ENCODE results near the gene LTB4R2.

LTB4R2 gene, protein sequence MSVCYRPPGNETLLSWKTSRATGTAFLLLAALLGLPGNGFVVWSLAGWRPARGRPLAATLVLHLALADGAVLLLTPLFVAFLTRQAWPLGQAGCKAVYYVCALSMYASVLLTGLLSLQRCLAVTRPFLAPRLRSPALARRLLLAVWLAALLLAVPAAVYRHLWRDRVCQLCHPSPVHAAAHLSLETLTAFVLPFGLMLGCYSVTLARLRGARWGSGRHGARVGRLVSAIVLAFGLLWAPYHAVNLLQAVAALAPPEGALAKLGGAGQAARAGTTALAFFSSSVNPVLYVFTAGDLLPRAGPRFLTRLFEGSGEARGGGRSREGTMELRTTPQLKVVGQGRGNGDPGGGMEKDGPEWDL

DNA sequence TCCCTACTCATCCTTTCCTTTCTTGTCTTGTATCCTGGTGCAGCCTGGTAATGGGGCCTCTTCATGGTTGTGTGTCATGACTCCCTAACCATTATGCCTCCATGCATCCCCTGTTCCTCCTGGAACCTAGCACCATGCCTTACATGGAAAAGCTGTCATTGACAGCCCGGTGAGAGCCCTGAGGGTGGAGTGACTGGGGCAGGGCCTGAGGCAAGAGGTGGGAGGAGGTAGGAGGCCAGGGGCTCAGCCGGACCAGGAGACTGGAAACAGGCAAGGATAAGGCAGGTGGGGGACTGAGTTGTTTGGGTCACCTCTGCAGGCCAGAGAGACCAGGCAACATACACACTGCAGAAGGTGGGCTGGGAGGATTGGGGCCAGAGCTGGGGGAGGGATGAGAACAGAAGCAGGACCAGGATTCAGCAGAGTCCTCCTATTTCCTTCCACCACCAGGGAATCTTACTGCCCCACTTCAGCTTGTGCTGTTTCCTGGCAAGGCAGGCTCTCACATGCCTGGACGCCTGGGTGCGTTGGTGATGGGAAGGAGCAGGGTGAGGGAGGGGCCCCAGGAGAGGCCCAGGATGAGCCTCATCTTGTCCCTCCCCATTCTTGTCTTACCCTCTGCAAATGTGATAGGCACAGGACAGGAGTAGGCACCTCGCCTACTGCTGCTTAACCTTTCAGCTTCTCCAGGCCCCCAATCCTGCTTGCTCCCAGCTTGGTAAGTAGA is at the start of gene LTB4R2:
Gene LTB4R2 (plus strand): TSS at position 603 of the 727 bp plus-strand sequence. CDS start 525 bp downstream, outside the sequence.
- no peak for DNase-seq (ENCODE audit: low spot score)

DNA sequence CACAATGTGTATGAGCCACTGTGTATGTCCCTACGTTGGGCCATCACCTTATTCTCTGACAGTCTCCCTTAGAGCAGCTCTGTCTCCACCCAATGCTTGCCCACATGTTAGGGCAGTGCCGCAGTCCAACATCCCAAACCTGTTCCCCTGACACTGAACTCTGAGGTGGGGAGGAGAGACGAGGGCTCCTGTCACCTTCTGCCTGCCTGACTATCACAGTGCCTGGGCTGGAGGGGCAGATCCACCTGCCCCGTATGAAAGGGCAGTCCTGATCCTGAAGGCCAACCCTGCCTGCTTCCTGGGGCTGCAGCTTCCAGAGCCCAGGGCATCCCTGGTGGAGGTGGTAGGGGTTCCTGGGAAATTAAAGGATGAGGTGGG is 49.2 kb upstream of the LTB4R2 start:
- no peak for DNase-seq (ENCODE audit: low spot score)

DNA sequence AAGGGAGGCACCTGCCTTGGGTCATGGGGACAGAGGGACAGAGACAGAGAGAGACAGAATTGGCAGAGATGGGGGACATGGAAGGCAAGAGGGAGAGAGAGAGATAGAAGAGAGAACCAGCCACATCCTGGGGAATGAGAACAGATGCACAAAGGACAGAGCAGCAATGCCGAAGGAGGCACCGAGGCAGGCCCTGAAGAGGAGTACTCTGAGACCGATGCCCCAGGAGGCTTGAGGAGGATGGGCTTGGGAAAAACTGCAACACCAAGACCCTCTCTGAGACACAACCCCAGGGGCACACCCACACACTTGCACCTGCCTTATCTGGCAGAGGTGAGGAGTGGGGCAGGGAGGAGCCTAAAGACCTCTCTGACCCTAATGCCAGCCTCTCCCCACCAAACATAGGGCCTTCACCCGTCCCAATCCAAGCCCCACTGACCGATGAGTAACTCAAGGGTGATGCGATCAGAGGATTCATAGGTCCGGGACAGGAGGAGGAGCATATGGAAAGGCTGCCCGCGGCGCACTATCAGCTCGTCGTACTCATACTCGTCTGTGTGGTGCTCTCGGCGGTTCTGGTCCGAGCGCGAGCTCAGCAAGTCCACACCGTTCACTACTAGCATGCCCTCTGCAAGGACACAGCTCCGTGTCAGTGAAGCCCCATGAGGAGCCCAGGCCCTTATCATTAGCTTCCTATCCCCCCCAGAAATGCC is 48.5 kb upstream of the LTB4R2 start:
- DNase-seq (ENCODE audit: low spot score): no peak

DNA sequence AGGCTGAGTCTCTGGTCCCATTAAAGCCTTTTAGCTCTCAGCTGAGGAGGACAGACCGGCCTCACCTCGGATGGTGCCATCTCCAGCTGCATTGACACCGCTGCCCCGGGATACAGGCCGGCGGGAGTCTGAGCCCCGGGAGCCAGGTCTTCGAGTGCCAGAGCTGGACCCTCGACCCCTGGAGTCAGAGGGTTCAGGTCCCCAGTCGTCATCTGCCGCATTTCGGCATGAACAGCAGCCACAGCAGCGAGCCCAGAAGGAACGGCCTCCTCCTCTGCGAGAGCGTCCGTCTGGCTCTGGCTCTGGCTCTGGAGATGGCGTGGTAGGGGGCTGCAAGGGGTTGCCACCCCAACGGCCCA is 48.0 kb upstream of the LTB4R2 start:
- DNase-seq (ENCODE audit: low spot score): no peak

DNA sequence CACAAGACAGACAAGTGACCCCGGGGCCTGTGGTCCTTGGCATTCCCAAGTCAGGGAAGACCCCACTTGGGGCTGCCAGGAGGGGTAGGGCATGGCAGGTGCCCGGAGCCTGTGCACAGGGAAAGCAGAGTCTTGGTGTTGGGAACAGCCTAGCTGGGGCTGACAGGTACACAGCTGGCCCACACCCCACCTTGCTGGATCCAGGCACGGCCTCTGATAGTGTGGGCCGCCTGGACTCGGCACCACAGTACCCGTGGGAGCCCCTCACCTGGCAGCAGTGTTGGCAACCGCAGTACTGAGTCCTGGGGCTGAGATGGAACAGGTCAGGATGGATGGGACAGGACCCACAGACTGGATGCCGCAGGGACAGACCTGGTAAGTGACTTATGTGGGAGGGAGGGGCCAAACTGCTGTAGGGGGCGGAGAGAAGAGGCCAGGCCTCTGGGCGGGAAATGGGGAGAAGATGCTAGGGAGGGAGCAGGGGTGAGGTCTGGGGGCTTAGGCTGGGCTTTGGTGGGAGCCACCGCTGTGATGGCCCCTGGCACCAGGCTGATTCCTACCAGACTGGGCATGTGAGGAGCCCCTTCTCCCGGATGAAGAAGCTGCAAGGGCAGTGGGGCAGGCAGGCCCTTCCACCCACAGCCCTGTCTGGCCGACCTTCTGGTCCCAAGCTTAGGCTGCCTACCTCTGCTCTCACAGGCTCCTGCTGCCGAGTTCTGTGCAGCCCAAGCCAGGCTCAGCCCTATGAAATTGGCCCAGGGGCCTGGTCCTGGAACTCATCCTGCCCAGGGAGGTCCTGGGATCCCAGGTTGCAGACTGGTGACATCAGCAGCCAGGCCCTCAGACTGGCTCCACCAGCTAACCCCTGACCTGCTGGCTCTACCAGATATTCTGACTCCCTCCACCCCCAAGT is 46.9 kb upstream of the LTB4R2 start, which contains the start of gene TGM1:
Gene TGM1 (minus strand): TSS at position 357 of the 913 bp plus-strand sequence. CDS start 825 bp downstream, outside the sequence.
- no peak for DNase-seq (ENCODE audit: low spot score)

DNA sequence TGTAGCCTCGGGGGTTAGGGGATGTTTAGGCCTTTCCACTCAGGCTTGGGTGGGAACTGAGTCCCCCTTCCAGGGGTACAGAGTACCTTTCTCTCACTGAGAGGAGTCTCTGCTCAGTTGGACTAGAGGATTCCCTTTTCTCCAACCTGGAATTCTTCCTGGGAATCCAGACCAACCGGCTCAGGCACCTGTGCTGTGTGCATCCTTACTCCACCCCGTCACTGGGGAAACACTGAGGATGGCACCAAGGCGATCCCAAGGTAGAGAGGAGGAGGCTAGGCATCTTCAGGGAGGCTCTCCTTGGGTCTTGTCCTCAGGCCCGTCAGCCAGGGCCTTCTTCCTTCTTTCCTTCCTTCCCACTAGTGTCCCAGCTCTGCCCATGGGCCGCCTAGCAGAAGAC is 46.1 kb upstream of the LTB4R2 start:
- DNase-seq (ENCODE audit: low spot score): no peak

DNA sequence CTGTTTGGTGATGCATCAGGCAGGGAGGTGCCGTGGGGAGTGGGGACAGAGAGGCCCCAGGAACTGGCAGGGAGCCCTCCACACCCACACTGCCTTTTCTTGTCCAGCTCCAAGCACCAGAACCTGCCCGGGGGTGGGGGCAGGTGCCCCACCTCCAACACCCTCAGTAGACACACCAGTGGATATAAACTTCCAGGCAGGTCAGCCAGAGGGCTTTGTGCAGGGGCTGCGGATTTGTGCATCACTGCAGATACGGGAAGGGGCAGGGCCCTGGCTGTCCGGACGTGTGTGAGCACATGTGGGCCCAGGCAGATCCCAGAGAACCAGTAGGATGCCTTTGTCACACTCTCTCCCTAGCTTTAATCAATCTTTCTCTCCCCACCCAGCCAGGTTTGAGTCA is 45.6 kb upstream of the LTB4R2 start:
- no peak for DNase-seq (ENCODE audit: low spot score)

DNA sequence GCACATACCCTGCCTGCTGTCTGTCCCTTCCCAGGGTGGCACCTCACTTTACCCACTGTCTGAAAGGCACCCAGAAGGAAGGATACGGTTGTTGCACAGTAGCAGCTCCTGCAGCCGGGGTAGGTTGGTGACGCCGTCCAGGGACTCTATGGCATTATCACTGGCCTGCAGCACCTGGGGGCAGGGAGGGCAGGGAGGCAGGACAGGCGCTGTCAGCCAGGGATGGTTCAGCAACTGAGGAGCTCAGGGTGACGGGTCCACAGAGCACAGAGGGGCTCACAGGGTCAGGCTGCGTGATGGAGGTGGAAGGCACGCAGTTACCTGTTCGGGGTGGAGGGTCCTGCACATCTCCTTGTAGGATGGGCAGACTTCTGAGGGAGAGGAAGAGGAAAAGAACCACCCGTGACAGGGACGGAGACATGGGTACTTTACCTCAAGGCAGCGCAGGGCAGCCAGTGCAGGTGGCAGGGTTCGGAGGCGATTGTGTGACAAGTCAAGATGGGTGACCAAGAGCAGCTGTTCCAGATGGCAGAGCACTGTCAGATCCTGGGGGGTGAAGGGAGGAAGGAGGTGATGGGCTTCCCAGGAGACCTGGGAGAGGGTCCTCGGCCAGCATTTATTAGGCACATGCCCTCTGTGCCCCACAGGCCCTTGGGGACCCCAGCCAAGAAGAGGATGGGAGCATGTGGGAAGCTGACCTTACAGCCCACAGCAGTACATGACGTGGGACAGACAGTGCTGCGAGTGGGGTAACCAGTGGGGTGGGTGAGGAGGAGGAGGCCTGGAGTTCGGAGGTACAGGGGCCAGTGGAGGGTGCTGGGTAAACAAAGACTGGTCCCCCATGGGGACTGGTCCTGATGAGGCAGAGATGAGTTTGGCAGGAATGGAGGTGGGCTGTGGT is 43.3 kb upstream of the LTB4R2 start:
- no peak for DNase-seq (ENCODE audit: low spot score)

DNA sequence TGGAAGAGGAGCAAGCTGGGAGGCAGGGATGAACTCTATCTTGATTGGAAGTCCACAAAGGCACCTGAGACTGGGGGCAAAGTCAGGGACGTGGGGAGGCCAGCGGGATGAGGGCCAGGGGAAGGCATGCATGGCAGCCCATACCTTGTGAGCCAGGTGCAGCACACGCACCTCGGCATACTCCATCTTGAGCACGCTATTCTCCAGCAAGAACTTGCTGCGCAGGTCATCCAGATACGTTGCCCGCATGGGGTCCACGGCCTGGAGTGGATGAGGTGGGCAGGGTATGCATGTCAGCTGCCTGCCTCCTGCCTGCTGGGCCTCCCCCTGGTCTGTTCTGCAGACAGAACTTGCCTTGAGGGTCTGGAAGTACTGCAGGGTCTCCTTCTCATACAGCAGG is 42.4 kb upstream of the LTB4R2 start:
- DNase-seq (ENCODE audit: low spot score): no peak

DNA sequence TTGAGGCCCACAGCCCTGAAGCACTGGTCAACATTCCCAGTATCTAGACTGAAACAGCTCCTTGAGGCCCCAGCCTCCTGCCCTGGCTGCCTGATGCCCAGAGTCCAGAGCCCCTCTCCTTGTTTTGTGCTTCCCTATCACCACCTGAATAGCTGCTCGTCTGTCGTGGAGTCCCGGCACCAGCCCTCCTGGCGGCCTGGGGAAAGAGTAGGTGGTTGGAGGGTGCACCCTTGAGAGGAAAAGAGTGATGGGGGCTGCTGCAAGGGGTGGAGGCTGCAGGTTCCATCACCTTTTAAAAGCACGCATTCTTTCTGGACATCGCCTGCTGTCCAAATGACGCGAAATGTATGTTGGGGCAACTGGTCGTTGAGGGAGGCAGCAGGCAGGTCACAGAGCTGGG is 41.7 kb upstream of the LTB4R2 start:
- no peak for DNase-seq (ENCODE audit: low spot score)

DNA sequence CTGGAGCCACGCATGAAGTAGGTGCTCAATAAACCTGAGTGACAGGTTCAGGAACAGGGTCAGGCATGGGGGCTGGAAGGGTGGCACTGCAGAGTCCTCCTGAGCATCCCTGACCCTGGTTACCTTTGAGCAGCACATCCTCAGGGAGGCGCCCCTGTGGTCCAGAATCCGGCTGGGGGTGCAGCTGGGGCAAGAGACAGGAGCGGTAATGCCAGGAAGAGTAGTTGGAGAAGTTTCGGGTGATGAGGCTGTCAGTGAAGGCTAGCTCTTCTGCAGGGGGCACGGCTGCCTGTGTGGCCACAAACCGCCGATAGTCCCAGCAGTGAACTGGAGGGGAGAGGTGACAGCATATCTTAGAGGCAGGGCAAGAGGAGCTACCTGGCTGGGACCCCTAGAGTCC is 40.6 kb upstream of the LTB4R2 start:
- DNase-seq (ENCODE audit: low spot score): no peak

DNA sequence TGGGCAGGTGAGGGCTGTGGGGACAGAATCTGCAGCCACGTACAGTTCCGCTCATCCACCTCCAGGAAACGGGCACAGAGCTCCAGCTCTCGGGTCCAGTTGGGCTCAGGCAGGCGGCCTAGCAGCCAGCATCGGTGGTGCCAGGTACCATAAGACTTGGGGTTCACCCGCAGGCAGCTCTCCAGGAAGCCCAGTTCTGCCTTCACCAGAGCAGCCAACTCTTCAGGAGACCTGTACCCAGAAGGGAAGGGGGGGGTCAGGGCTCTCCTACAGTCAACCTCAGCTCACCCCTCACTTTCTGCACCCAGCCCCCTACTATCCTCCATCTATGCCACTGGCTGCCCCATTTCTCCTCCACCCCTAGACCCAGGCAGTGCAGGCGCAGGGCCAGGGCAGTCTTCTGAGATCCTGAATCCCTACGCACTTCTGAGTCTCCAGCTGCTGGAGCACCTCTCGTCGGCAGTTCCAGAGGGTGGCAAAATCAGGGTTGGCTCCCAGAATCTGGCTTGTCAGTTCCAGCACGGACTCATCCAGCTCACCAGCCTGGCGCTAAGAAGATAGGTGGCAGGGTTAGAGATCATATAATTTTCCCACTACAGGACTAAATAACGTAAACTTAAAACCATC is 39.9 kb upstream of the LTB4R2 start:
- no peak for DNase-seq (ENCODE audit: low spot score)

DNA sequence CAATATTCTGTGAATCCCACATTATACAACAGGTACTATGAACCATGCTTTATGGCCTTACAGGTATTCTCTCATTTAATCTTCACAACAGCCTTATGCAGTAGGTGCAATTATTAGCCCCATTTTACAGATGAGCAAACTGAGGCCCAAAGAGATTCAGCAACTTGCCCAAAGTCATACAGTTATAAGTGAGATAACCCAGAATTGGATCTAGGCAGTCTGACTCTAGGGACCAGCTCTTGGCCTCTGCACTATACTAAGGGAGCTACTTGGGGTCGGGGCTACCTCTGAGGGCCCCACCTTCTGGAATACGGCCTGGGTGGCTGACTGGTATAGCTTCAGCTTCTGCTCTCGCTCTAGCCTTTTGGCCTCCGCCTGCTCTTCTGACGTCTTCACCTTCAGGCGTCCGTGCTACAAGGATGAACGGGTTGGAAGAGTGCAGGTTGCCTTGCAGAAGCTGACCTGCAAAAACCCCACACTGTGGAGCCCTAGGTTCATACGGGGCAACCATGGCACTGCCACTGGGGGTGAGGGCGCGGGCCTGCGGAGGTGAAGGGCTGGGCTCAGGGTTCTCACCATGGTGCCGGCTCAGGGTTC is 39.3 kb upstream of the LTB4R2 start:
- no peak for DNase-seq (ENCODE audit: low spot score)

DNA sequence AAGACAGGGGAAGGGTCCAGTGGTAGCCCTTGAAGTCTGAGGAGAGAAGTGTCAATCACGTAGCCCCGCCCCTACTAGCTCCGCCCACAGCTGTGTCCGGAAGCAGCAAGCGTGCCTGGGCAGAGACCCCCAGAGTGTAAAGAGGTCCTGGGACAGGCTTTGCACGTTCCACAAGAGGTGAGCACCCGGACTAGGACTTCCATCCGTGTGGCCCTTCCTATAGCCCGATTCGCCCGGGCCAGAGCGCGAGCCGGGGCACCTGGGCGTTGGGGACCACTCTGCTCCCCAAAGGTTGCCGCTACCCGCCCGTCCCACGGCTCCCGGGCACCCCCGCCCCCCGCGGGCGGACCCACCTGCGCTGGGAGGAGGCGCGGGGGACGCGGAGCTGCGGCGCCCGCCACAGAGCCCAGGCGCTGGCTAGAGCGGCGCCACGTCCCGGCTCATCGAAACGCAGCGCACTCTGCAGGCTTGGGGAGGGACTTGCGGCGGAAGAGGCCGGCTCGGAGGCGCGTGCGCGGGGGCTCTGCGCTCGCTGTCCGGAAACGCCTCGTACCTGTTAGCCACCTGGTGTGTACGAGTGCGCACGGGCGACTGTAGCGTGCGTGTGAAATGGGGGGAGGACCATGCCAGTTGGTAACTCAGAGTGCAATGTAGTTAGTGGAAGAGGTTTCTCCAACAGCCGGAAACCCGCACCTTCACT is 38.7 kb upstream of the LTB4R2 start, which contains the start of gene RABGGTA:
Gene RABGGTA (minus strand): TSS at position 464 of the 700 bp plus-strand sequence. CDS start 482 bp downstream, outside the sequence.
- peak; percentile 93 for DNase-seq (ENCODE audit: low spot score)

DNA sequence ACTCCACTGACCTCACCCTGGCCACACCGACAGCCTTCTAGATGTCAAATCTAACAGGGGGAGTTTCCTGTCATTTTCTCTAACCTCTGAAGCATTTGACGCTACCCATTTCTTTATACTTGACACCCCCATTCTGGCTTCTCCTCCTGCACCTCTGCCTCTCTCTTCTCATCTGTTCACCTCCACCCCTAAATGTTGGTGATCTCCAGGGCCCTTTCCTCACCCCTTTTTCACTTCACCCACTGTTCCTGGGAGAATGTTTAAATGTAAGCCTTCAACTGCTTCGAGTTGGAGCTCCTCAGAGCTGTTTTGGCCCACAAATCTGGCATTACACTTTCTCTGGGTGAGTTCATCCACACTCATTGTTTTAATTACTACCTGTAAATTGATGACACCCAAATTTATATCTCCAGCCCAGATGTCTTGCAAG is 38.1 kb upstream of the LTB4R2 start:
- DNase-seq (ENCODE audit: low spot score): no peak

DNA sequence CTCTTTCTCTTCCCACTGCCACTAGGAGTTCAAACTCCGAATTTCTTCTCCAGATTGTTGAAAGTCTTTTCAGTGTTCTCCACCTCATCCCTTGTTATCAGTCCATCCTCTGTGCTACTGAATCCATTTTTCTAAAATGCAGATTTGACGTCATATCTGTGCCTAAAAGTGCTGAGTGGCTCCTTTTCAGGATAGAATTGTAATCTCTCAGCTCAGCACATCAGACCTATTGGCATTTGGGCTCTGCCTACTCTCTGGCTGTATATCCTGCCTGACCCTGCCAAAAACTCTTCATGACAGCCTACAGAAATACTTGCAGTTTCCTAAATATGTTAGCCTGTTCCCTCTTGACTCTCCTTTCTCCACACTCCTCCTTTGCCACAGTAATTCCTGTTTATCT is 37.5 kb upstream of the LTB4R2 start:
- DNase-seq (ENCODE audit: low spot score): no peak

DNA sequence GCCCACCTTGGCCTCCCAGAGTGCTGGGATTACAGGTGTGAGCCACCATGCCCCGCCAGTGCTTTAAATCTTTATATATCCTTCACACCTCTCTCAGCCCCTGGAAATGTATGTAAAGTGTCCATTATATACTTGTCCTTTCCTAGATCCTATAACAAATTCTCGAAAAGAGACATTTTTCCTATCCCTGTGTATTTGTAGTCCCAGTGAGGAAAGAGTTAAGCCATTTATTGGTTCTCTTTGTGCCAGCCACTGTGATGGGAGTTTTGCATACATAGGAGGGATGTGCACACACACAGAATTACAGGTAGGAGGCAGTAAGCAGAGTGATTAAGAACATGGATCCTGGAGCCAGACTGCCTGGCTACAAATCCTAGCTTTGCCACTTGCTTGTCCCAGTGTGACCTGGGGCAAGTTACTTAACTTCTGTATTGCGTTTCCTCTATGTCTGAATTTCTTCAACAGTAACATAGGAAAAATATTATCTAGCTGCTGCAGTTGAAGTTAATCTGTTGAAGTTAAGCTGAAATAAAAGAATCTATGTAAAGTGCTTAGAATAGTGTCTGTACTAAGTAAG is 36.4 kb upstream of the LTB4R2 start:
- DNase-seq (ENCODE audit: low spot score): no peak

DNA sequence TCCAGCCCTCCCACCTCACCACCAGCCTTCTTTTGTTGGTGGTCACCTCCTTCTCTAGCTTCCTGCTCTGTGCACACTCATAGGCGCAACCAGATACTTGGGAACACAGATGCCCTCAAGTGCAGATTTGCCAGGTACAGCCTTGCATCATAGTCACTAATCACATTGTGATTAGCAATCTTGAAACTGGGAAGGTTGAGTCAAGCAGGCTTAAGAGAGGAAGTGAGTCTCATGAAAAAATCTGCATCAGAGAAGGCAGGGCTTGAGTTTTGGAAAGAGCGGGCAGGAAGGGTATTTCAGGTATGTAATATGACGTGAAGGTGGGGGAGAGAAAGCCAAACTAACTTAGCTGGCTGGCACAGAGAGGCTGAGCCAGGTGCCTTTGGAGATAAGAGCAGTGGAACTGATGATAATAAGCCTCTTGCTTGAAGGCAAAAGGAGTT is 35.8 kb upstream of the LTB4R2 start:
- DNase-seq (ENCODE audit: low spot score): peak; percentile 53

DNA sequence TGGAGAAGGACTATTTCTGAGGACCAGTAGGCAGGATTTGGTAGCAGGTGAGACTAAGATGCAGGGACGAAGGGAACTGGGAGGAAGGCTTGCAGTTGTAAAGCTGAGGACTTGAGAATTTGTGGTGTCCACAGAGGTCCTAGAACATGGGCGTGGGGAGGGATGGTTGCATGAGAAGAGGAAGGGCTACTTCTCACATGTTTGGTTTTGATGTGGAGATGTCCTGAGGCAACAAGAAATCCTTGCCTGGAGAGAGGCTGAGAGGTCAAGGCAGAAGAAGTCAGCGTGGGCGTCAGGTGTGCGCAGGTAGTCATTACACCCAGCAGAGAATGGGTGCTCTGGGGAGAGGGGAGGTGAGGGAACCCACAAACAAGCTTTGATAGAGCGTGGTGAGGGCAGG is 32.9 kb upstream of the LTB4R2 start:
- no peak for DNase-seq (ENCODE audit: low spot score)

Data from CD4-positive, alpha-beta T cell treated with Interleukin-6 at 100 ng/mL for 8 hours (primary cell).